T-helper 1 cell treated with Interleukin-12 subunit alpha and Interleukin-12 subunit beta and Interleukin-4 antibody, amounts not matched to agents 30 μg/mL and 1 μg/mL, for 36 hours (primary cell): ENCODE measurements around the gene MAP3K14.

ENCODE experiments used
- H3K27ac Mint-ChIP-seq: one replicate; pipeline ENCODE4 v1.8.0; 2021; ENCODE audit warnings: mild to moderate bottlenecking, mixed read lengths
- H3K27me3 Mint-ChIP-seq: one replicate; pipeline ENCODE4 v1.8.0; 2021; ENCODE audit warnings: low read depth, mixed read lengths
- H3K36me3 Mint-ChIP-seq: one replicate; pipeline ENCODE4 v1.8.0; 2021; ENCODE audit warnings: low read depth, mixed read lengths
- H3K4me1 Mint-ChIP-seq: one replicate; pipeline ENCODE4 v1.8.0; 2021; ENCODE audit warnings: low read depth, mixed read lengths
- H3K4me3 Mint-ChIP-seq: one replicate; pipeline ENCODE4 v1.8.0; 2021; ENCODE audit warnings: mild to moderate bottlenecking, moderate library complexity, mixed read lengths
- H3K9me3 Mint-ChIP-seq: one replicate; pipeline ENCODE4 v1.8.0; 2021; ENCODE audit warnings: mixed read lengths

MAP3K14 gene

GRCh38 chr17:45332989-45333701 lies 16.3 kb upstream of the MAP3K14 start:
- peaks cover 21% of the 10 kb centered on the region for H3K4me1 Mint-ChIP-seq
- no peak overlapping the region for H3K4me3 Mint-ChIP-seq
- no peaks in the 10 kb centered on the region for H3K9me3 Mint-ChIP-seq
- peak overlapping the region; percentile 11 for H3K27ac Mint-ChIP-seq
- H3K27me3 Mint-ChIP-seq, result no peaks in the 10 kb centered on the region
- no peaks in the 10 kb centered on the region for H3K36me3 Mint-ChIP-seq

GRCh38 chr17:45332505-45332904 lies 15.7 kb upstream of the MAP3K14 start:
- Mint-ChIP-seq H3K4me1 (peaks cover 21% of the 10 kb centered on the region), H3K9me3 (no peaks in the 10 kb centered on the region), H3K27ac (peak overlapping the region; percentile 19), H3K27me3 (peaks cover 3% of the 10 kb centered on the region), H3K36me3 (no peaks in the 10 kb centered on the region), H3K4me3 (no peak overlapping the region)

- Mint-ChIP-seq H3K9me3 (no peaks in the 10 kb centered on the region), H3K4me1 (peaks cover 9% of the 10 kb centered on the region), H3K36me3 (no peaks in the 10 kb centered on the region), H3K4me3 (no peak overlapping the region), H3K27ac (no peak overlapping the region), H3K27me3 (peaks cover 16% of the 10 kb centered on the region)
These were observed 9.8 kb upstream of the MAP3K14 start for GRCh38 chr17:45326626-45327025.

- Mint-ChIP-seq H3K27me3 (peaks cover 16% of the 10 kb centered on the region), H3K27ac (no peak overlapping the region), H3K36me3 (no peaks in the 10 kb centered on the region), H3K4me1 (peaks cover 15% of the 10 kb centered on the region), H3K9me3 (no peaks in the 10 kb centered on the region), H3K4me3 (no peak overlapping the region)
These were observed 9.0 kb upstream of the MAP3K14 start for GRCh38 chr17:45325810-45326209.

- peaks cover 27% of the 10 kb centered on the region for H3K4me1 Mint-ChIP-seq
These were observed 7.5 kb upstream of the MAP3K14 start for GRCh38 chr17:45324336-45324735.

GRCh38 chr17:45322168-45322567 lies 5.3 kb upstream of the MAP3K14 start:
- Mint-ChIP-seq H3K27ac (no peak overlapping the region), H3K27me3 (peaks cover 10% of the 10 kb centered on the region), H3K4me3 (no peak overlapping the region), H3K9me3 (no peaks in the 10 kb centered on the region), H3K4me1 (peaks cover 37% of the 10 kb centered on the region), H3K36me3 (no peaks in the 10 kb centered on the region)

More at GRCh38 chr17:45324336-45324735, 7.5 kb upstream of the MAP3K14 start:
- no peaks in the 10 kb centered on the region for H3K36me3 Mint-ChIP-seq
- peaks cover 16% of the 10 kb centered on the region for H3K27me3 Mint-ChIP-seq
- no peaks in the 10 kb centered on the region for H3K9me3 Mint-ChIP-seq
- H3K27ac Mint-ChIP-seq, result no peak overlapping the region
- H3K4me3 Mint-ChIP-seq, result no peak overlapping the region

GRCh38 chr17:45320931-45321461 lies 4.2 kb upstream of the MAP3K14 start:
- Mint-ChIP-seq H3K9me3 (no peaks in the 10 kb centered on the region), H3K36me3 (peaks cover 1% of the 10 kb centered on the region), H3K4me1 (peaks cover 38% of the 10 kb centered on the region), H3K27ac (peak overlapping the region; percentile 26), H3K4me3 (peak overlapping the region; percentile 1), H3K27me3 (peaks cover 4% of the 10 kb centered on the region)

GRCh38 chr17:45320349-45320930 lies 3.6 kb upstream of the MAP3K14 start:
- Mint-ChIP-seq H3K36me3 (peaks cover 7% of the 10 kb centered on the region), H3K27ac (no peak overlapping the region), H3K4me3 (peak overlapping the region; percentile 1), H3K27me3 (peaks cover under 1% of the 10 kb centered on the region), H3K9me3 (no peaks in the 10 kb centered on the region), H3K4me1 (peaks cover 43% of the 10 kb centered on the region)

GRCh38 chr17:45319239-45319703 lies 2.5 kb upstream of the MAP3K14 start:
- peaks cover 18% of the 10 kb centered on the region for H3K36me3 Mint-ChIP-seq
- no peak overlapping the region for H3K27ac Mint-ChIP-seq

GRCh38 chr17:45318561-45319230 lies 1.9 kb upstream of the MAP3K14 start:
- Mint-ChIP-seq H3K4me1 (peaks cover 54% of the 10 kb centered on the region), H3K4me3 (peak overlapping the region; percentile 76), H3K27ac (peak overlapping the region; percentile 8), H3K36me3 (peaks cover 23% of the 10 kb centered on the region), H3K9me3 (no peaks in the 10 kb centered on the region), H3K27me3 (no peaks in the 10 kb centered on the region)

More at GRCh38 chr17:45319239-45319703, 2.5 kb upstream of the MAP3K14 start:
- no peaks in the 10 kb centered on the region for H3K9me3 Mint-ChIP-seq
- H3K27me3 Mint-ChIP-seq, result no peaks in the 10 kb centered on the region
- peak overlapping the region; percentile 76 for H3K4me3 Mint-ChIP-seq
- H3K4me1 Mint-ChIP-seq, result peaks cover 51% of the 10 kb centered on the region

- Mint-ChIP-seq H3K27ac (peak overlapping the region; percentile 90), H3K9me3 (no peaks in the 10 kb centered on the region), H3K4me1 (peaks cover 66% of the 10 kb centered on the region), H3K36me3 (peaks cover 30% of the 10 kb centered on the region), H3K4me3 (peak overlapping the region; percentile 93), H3K27me3 (no peaks in the 10 kb centered on the region)
These were observed 500 bp upstream of the MAP3K14 start for GRCh38 chr17:45317111-45317928.

GRCh38 chr17:45315648-45316433 lies 979 bp downstream of the MAP3K14 start:
- Mint-ChIP-seq H3K27me3 (no peaks in the 10 kb centered on the region), H3K4me1 (peaks cover 66% of the 10 kb centered on the region), H3K4me3 (peak overlapping the region; percentile 92), H3K9me3 (no peaks in the 10 kb centered on the region), H3K27ac (peak overlapping the region; percentile 94), H3K36me3 (peaks cover 38% of the 10 kb centered on the region)
